Psoas muscle (tissue), 8 donors: ENCODE measurements around the gene PCNX2. TPM values are rescaled to one million over a fixed set of nuclear protein-coding genes. Genes with fewer than 3 reads are reported as not detected.

Experiments used
- ATAC-seq, 4 donors: fragments of 200-7000 bp; cut with Tn5 transposase; one replicate each; pipeline ENCODE4 v1.9.1; 2020; ENCODE audit warnings: moderate library complexity in 3 of 4, mild to moderate bottlenecking in 2 of 4
- DNase-seq, 2 donors: peaks; one replicate each; pipeline ENCODE4 v3.0.0-alpha.2; 2020
- H3K27ac ChIP-seq: fragments of 200-600 bp; one replicate; pipeline ENCODE4 v1.8.0; 2022
- H3K27me3 ChIP-seq, 3 donors: fragments of 200-600 bp in 1 of 3; one replicate each; pipeline versions ENCODE4 v1.6.1 to v1.8.0; 2013 to 2022; ENCODE audit warnings: low read length in 2 of 3, mild to moderate bottlenecking in 2 of 3, moderate library complexity in 1 of 3; ENCODE audit not compliant: insufficient read depth in 3 of 3
- H3K36me3 ChIP-seq, 2 donors: fragments of 200-600 bp in 1 of 2; one replicate each; pipeline versions ENCODE4 v1.6.1 to v1.8.0; 2013 to 2022; ENCODE audit warnings: low read depth in 1 of 2, mild to moderate bottlenecking in 1 of 2, moderate library complexity in 1 of 2; ENCODE audit not compliant: insufficient read depth in 1 of 2
- H3K4me1 ChIP-seq: fragments of 200-600 bp; one replicate; pipeline ENCODE4 v1.8.0; 2022
- H3K4me3 ChIP-seq: fragments of 200-600 bp; one replicate; pipeline ENCODE4 v1.8.0; 2022; ENCODE audit warnings: mild to moderate bottlenecking
- H3K9me3 ChIP-seq: fragments of 200-600 bp; one replicate; pipeline ENCODE4 v1.8.0; 2022
- WGBS, 3 donors: extraction: QIAGEN DNeasy Blood & Tissue Kit; methylation state at CpG; one replicate each; pipeline versions ENCODE4 v1.1.6 to v1.1.7; 2013; 5-methylcytosine and 5-hydroxymethylcytosine counted together
- intact Hi-C, 2 donors: fragments of 100-400 bp; cut with DNase I; formaldehyde crosslinking; loops; one replicate each; pipeline versions ENCODE4 v1.11.0 to v1.14.2; 2022
- polyA plus RNA-seq, 3 donors: library from polyadenylated mRNA; stranded (reverse); fragments of 200-250 nt; gene quantifications; one replicate each; pipeline ENCODE4 v1.2.3, GENCODE V29; 2013
- total RNA-seq, 4 donors: library from RNA; stranded (reverse); fragmentation: NEBNext Ultra II Directional in 2 of 4; extraction: Animal tissue kit (Norgen Biotek cat#: 25700) in 2 of 4; gene quantifications; one replicate each; pipeline versions ENCODE4 v1.2.1 to v1.2.4, GENCODE V29; 2021 to 2023
- TF ChIP-seq, protein P1 (sequence below): fragments of 200-600 bp; IDR thresholded peaks from one replicate; pipeline ENCODE4 v1.8.0; 2022; ENCODE audit warnings: antibody characterized with exemption
- donor health status: healthy with polysubstance abuse.
- donor health status: DM: no; HTN: no; CAD: no; lungs with moderate emphysema.
- donor health status: Bipolar disorder and iron deficiency.
- donor health status: healthy.
- donor health status: DM: yes; HTN: yes; CAD: no.
- donor health status: DM: no; HTN: no; CAD: no.
- donor health status: DM: no; HTN: no; CAD: no.
- donor health status: DM: yes; HTN: yes; CAD: no.

Gene PCNX2
- total and polyA plus RNA-seq, 7 donors: 0.16 to 1.1 (median 0.54) TPM

DNA sequence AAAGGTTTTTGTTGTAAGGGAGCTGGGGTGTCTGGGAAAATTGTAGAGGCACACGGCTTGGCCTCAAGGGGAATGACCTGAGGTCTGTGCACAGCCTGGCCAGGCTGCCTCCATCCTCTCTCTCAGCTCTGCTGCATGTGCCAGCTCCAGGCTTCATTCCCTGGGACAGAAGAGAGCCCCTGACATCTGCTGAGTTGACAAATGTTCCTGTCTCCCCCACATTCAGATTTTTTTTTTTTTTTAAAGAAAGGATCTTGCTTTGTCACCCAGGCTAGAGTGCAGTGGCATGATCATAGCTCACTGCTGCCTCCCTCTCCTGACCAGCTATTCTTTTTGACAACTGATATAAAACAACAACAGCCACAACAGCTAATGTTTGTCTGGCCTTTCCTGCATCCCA is 84.4 kb downstream of the PCNX2 start:
- 33 to 44% (median 43%) methylated on average over 1 of the region's 1 CpG for WGBS, 3 donors
- ATAC-seq (no peak), DNase-seq (no peak)
- Histone ChIP-seq H3K4me3 (no peak overlapping the region), H3K4me1 (no peaks in the 10 kb centered on the region), H3K36me3 (no peaks in the 10 kb centered on the region), H3K27ac (no peak overlapping the region), H3K9me3 (no peaks in the 10 kb centered on the region), H3K27me3 (no peaks in the 10 kb centered on the region)
- TF ChIP-seq, protein P1, sequence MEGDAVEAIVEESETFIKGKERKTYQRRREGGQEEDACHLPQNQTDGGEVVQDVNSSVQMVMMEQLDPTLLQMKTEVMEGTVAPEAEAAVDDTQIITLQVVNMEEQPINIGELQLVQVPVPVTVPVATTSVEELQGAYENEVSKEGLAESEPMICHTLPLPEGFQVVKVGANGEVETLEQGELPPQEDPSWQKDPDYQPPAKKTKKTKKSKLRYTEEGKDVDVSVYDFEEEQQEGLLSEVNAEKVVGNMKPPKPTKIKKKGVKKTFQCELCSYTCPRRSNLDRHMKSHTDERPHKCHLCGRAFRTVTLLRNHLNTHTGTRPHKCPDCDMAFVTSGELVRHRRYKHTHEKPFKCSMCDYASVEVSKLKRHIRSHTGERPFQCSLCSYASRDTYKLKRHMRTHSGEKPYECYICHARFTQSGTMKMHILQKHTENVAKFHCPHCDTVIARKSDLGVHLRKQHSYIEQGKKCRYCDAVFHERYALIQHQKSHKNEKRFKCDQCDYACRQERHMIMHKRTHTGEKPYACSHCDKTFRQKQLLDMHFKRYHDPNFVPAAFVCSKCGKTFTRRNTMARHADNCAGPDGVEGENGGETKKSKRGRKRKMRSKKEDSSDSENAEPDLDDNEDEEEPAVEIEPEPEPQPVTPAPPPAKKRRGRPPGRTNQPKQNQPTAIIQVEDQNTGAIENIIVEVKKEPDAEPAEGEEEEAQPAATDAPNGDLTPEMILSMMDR: no peak
- intact Hi-C loops: no loop called here

DNA sequence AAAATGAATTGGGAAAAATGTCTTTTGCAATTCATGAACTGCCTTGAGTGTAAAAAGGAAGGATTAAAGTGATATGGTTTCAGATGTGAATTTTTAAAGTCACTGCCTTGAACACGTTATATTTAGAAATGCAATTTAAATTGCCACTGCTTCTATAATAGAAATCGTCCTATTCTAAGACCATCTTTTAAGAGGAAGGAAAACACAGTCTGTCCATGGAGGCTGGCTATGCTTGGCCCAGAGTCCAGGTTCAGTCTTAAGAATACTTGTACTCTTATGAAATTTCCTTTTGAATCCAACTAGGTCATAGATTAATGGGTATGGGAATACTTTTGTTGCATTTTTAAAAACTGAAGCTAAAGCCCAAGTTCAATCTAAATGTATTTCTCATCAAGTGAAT is 86.0 kb downstream of the PCNX2 start:
- no peaks in the 10 kb centered on the region for H3K4me1 ChIP-seq
- H3K9me3 ChIP-seq: no peaks in the 10 kb centered on the region
- no peak overlapping the region for H3K4me3 ChIP-seq
- DNase-seq (no peak), ATAC-seq (no peak)
- H3K27ac ChIP-seq: no peak overlapping the region
- no peaks in the 10 kb centered on the region for H3K27me3 ChIP-seq
- TF ChIP-seq, protein P1: no peak
- intact Hi-C loops: no loop called here
- WGBS, 3 donors: 59 to 73% (median 68%) methylated on average over 2 of the region's 2 CpGs
- H3K36me3 ChIP-seq: no peaks in the 10 kb centered on the region

DNA sequence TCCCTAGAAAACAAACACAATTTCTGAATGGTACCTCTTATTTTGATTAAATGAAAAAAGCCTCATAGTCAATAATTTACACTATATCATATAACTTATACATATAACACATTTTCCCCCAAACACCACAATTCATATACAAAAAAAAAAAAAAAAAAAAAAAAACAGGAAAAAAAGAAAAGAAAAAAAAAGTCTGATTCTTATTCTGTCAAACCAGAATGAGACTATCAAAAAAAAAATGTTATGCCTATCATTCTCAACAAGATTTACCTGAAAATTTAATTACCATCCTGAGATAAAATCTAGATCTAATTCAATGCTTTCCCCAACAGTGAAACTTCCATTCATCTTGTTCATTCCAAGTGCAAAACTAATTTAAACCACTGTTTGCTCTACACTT is 86.8 kb downstream of the PCNX2 start:
- Histone ChIP-seq H3K4me3 (no peak overlapping the region), H3K27me3 (no peaks in the 10 kb centered on the region), H3K4me1 (no peaks in the 10 kb centered on the region), H3K9me3 (no peaks in the 10 kb centered on the region), H3K27ac (no peak overlapping the region), H3K36me3 (no peaks in the 10 kb centered on the region)
- TF ChIP-seq, protein P1: no peak
- intact Hi-C loops: no loop called here
- no peak for DNase-seq
- no peak for ATAC-seq

DNA sequence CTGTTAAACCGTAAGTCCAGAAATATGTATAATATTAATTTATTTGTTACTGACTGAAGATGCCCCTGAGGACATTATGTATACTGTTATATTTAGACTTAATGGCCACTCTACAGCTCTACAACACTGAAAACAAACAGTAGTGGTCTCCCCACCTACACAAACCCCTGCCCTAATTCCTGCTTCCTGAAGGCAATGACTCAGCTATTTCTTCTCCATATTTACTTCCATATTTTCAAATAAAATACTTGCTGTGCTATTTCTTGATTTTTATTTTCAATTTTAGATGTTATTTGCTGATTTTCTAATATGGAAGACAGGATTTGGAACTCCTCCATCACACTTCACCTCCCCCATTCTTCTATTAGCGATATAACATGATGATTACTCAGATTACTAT is 97.6 kb downstream of the PCNX2 start:
- Histone ChIP-seq H3K4me1 (no peaks in the 10 kb centered on the region), H3K27me3 (no peaks in the 10 kb centered on the region), H3K9me3 (peaks cover 7% of the 10 kb centered on the region), H3K4me3 (no peak overlapping the region), H3K27ac (no peak overlapping the region), H3K36me3 (no peaks in the 10 kb centered on the region)
- DNase-seq: no peak
- WGBS, 3 donors: 94 to 97% (median 95%) methylated on average over 2 of the region's 2 CpGs
- TF ChIP-seq, protein P1: no peak
- no peak for ATAC-seq
- intact Hi-C loops: no loop called here

DNA sequence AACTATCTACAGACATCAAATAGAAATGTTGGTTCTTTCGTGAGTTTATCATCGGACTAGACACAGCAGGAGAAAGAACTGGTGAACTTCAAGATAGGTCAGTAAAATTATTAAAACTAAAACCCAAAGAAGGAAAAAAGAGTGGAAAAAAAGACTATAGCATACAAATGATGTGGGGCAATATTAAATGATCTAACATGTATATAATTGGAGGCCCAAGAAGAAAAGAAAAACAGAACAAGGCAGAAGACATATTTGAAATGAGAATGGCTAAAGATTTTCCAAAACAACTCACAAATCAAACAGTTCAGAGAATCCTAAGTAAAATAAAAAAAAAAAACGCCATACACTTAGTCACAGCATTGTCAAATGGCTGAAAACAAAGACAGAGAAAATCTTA is 101.8 kb downstream of the PCNX2 start:
- ATAC-seq (no peak), DNase-seq (no peak)
- no peak overlapping the region for H3K27ac ChIP-seq
- no peaks in the 10 kb centered on the region for H3K4me1 ChIP-seq
- 85 to 94% (median 91%) methylated on average over 3 of the region's 3 CpGs for WGBS, 3 donors
- intact Hi-C loops: no loop called here
- H3K9me3 ChIP-seq: peaks cover 7% of the 10 kb centered on the region
- H3K4me3 ChIP-seq: no peak overlapping the region
- no peaks in the 10 kb centered on the region for H3K27me3 ChIP-seq
- TF ChIP-seq, protein P1: no peak
- no peaks in the 10 kb centered on the region for H3K36me3 ChIP-seq
